Fibroblast of lung (primary cell): ENCODE measurements around the gene AFMID. TPM values are rescaled to one million over a fixed set of nuclear protein-coding genes. Genes with fewer than 3 reads are reported as not detected.

ENCODE experiments used
- DNase-seq, 2 donors: peaks; one replicate each; pipeline versions ENCODE4 v3.0.0 to v3.0.0-alpha.2; 2010; ENCODE audit warnings: low read depth in 2 of 2
- H2AFZ ChIP-seq: 2 replicates; pipeline ENCODE4 v1.5.1; 2012; ENCODE audit warnings: low read length, control low read depth, inconsistent platforms
- H3K27ac ChIP-seq: 2 replicates; pipeline ENCODE4 v1.5.1; 2011; ENCODE audit warnings: low read length, control low read depth; ENCODE audit not compliant: insufficient read depth
- H3K27me3 ChIP-seq: 2 replicates; pipeline ENCODE4 v1.5.1; 2011; ENCODE audit warnings: mild to moderate bottlenecking, low read length; ENCODE audit not compliant: control insufficient read depth, insufficient read depth
- H3K36me3 ChIP-seq: 2 replicates; pipeline ENCODE4 v1.5.1; 2011; ENCODE audit warnings: low read length; ENCODE audit not compliant: control insufficient read depth, insufficient read depth
- H3K4me1 ChIP-seq: 2 replicates; pipeline ENCODE4 v1.5.1; 2011; ENCODE audit warnings: low read length; ENCODE audit not compliant: control insufficient read depth, insufficient read depth; ENCODE audit errors: extremely low read depth
- H3K4me2 ChIP-seq: 2 replicates; pipeline ENCODE4 v1.5.1; 2011; ENCODE audit warnings: low read length, control low read depth; ENCODE audit not compliant: insufficient read depth; ENCODE audit errors: extremely low read depth
- H3K4me3 ChIP-seq, 4 experiments: fragments of 200-600 bp in 1 of 4; sonication (generic) in 1 of 4; replicated peaks in 1 of 4; 2 replicates each; pipeline ENCODE4 v1.5.1; 2011 to 2016; ENCODE audit warnings: low read length in 4 of 4, low read depth in 3 of 4, mild to moderate bottlenecking in 3 of 4, control low read depth in 2 of 4, inconsistent platforms in 1 of 4, mixed read lengths in 1 of 4; ENCODE audit not compliant: insufficient read depth in 1 of 4; ENCODE audit errors: control extremely low read depth in 1 of 4
- H3K79me2 ChIP-seq: 2 replicates; pipeline ENCODE4 v1.5.1; 2012; ENCODE audit warnings: mild to moderate bottlenecking, low read length, inconsistent platforms; ENCODE audit not compliant: control insufficient read depth, insufficient read depth
- H3K9ac ChIP-seq: 2 replicates; pipeline ENCODE4 v1.5.1; 2011; ENCODE audit warnings: mild to moderate bottlenecking, low read length, control low read depth; ENCODE audit not compliant: insufficient read depth
- H3K9me3 ChIP-seq: 2 replicates; pipeline ENCODE4 v1.5.1; 2012; ENCODE audit warnings: low read depth, low read length; ENCODE audit not compliant: control insufficient read depth, insufficient read depth
- H4K20me1 ChIP-seq: 2 replicates; pipeline ENCODE4 v1.5.1; 2011; ENCODE audit warnings: low read length; ENCODE audit not compliant: control insufficient read depth, insufficient read depth; ENCODE audit errors: extremely low read depth
- EZH2 ChIP-seq: IDR thresholded peaks from 2 replicates; pipeline ENCODE4 v1.5.1; 2012; ENCODE audit warnings: low read length, control low read depth, mild to moderate bottlenecking; ENCODE audit errors: missing control alignments
- polyA plus RNA-seq, 2 donors: library from polyadenylated mRNA; depleted of rRNA in 1 of 2; stranded (reverse) in 1 of 2; unstranded in 1 of 2; fragments of >200 nt; gene quantifications; 2 replicates each; pipeline ENCODE4 v1.2.1, GENCODE V29; 2011 to 2012; ENCODE audit warnings: missing spikeins in 1 of 2
- total RNA-seq: library from RNA; depleted of rRNA; stranded (reverse); fragments of >200 nt; gene quantifications from 2 replicates; pipeline ENCODE4 v1.2.1, GENCODE V29; 2014
- TF ChIP-seq, protein P1 (sequence below), 2 donors: IDR thresholded peaks in 1 of 2; conservative IDR thresholded peaks in 1 of 2; 1 replicate in 1 of 2; 2 replicates in 1 of 2; pipeline ENCODE4 v1.5.1; 2011 to 2012; ENCODE audit warnings: low read length in 2 of 2, control low read depth in 1 of 2, inconsistent platforms in 1 of 2, low read depth in 1 of 2, mild to moderate bottlenecking in 1 of 2

Gene AFMID
- total and polyA plus RNA-seq, 2 donors (not counting 1 experiment from before 2014, with no cell fraction given) = 28.1 to 29.2 TPM

DNA sequence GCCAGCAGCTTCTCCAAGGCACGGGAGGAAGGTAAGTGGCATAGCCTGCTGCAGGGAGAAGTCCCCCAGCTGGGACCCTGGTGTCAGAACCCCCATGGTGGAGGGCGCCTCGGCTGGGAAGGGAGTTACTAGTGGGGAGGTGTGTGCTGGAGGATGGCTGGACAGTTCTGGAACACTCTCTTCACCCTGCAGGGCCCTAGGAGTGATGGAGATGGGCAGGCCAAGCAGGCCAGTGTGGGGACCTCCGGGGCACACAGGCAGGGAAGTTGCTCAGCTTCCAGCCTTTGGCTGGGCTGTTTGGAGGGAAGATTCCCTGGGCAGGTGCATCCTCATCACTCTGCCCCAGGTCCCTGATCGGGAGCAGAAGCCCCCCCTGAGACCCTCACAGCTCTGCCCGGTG lies 40.3 kb upstream of the AFMID start:
- Histone ChIP-seq H3K4me1 (peaks cover 21% of the 10 kb centered on the region), H3K9me3 (no peaks in the 10 kb centered on the region), H3K4me2 (no peak overlapping the region), H2AFZ (no peak overlapping the region), H3K4me3 (no peak overlapping the region), H4K20me1 (no peaks in the 10 kb centered on the region), H3K27me3 (no peaks in the 10 kb centered on the region), H3K27ac (no peak overlapping the region), H3K36me3 (no peaks in the 10 kb centered on the region), H3K9ac (no peak overlapping the region), H3K79me2 (no peaks in the 10 kb centered on the region)
- no peak for DNase-seq
- TF ChIP-seq, protein P1, sequence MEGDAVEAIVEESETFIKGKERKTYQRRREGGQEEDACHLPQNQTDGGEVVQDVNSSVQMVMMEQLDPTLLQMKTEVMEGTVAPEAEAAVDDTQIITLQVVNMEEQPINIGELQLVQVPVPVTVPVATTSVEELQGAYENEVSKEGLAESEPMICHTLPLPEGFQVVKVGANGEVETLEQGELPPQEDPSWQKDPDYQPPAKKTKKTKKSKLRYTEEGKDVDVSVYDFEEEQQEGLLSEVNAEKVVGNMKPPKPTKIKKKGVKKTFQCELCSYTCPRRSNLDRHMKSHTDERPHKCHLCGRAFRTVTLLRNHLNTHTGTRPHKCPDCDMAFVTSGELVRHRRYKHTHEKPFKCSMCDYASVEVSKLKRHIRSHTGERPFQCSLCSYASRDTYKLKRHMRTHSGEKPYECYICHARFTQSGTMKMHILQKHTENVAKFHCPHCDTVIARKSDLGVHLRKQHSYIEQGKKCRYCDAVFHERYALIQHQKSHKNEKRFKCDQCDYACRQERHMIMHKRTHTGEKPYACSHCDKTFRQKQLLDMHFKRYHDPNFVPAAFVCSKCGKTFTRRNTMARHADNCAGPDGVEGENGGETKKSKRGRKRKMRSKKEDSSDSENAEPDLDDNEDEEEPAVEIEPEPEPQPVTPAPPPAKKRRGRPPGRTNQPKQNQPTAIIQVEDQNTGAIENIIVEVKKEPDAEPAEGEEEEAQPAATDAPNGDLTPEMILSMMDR (conservative IDR thresholded peaks at IDR 0.05 in 1 of 2, IDR thresholded peaks at IDR 0.05 in 1 of 2; ENCODE audit: low read depth in 1 of 2, low read length in 2 of 2) = no peak
- no peak for TF ChIP-seq EZH2

DNA sequence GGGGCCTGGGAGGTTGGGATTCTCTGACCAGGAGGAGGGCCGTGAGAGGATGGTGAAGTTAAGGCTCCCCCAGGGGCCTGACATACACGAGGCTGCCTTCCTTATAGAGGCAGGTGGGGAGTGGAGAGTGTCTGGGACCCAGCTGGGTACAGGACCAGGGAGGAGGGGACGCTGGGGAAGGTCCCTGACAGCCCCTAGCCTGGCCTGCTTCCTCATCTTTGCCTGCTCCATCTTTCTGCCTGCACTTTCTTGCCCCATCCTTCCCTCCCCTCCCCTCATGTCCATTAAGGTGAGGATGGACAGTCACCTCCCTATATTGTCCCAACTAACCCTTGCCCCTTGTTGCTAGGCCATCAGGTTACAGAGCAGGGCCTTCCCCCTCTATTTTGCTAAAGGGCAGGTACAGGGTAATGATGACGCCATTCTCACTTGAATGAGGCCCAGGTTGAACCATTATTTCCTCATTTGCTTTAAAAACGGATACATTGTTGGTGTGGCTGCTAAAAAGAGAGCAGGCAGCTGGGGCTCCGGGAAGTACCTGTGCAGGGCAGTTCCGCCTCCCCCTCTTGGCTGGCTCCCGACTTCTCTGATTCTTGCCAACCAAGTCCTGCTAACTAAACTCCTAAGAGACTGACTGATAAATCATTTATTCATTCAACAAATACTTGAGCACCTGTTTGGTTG lies 39.7 kb upstream of the AFMID start:
- Histone ChIP-seq H3K4me1 (peaks cover 19% of the 10 kb centered on the region), H3K79me2 (no peaks in the 10 kb centered on the region)
- no peak for DNase-seq

DNA sequence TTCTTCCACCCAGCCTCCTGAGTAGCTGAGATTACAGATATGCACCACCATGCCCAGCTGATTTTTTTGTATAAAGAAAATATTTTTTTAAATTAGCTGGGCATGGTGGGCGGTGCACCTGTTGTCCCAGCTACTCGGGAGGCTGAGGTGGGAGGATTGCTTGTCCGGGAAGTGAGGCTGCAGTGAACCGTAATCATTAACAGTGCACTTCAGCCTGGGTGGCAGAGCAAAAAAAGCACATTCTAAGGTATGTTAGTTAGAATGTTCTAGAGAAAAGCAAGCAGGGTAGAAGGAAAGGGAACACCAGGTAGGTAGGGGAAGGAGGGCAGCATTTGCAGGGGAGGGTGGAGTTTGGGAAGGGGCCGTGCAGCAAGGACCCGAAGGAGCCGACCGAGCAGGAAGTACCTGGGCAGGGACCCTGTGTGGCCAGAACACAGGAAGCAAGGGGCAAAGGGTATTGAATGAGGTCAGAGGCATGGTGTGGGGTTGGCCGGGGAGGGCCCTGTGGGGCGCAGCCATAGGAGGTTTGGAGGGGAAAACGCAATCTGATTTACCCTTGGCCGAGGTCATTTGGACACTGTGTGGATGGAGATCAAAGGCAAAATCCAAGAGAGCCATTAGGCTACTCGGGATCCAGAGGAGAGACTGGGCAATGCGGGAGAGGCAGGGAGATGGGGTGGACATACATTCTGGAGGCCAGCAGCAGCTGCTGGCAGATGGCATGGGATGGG lies 38.7 kb upstream of the AFMID start:
- Histone ChIP-seq H3K4me2 (no peak overlapping the region), H3K9ac (no peak overlapping the region), H3K9me3 (no peaks in the 10 kb centered on the region), H3K79me2 (no peaks in the 10 kb centered on the region), H3K36me3 (no peaks in the 10 kb centered on the region), H3K27me3 (no peaks in the 10 kb centered on the region), H2AFZ (no peak overlapping the region), H3K27ac (no peak overlapping the region), H3K4me1 (peaks cover 19% of the 10 kb centered on the region), H3K4me3 (no peak overlapping the region), H4K20me1 (no peaks in the 10 kb centered on the region)
- DNase-seq = no peak
- TF ChIP-seq EZH2 = no peak
- TF ChIP-seq, protein P1 (conservative IDR thresholded peaks at IDR 0.05 in 1 of 2, IDR thresholded peaks at IDR 0.05 in 1 of 2; ENCODE audit: low read depth in 1 of 2, low read length in 2 of 2) = no peak

More for the DNA sequence above, 39.7 kb upstream of the AFMID start:
- H3K9me3 ChIP-seq = no peaks in the 10 kb centered on the region
- no peaks in the 10 kb centered on the region for H3K36me3 ChIP-seq
- TF ChIP-seq, protein P1 (conservative IDR thresholded peaks at IDR 0.05 in 1 of 2, IDR thresholded peaks at IDR 0.05 in 1 of 2; ENCODE audit: low read depth in 1 of 2, low read length in 2 of 2) = no peak
- no peak for TF ChIP-seq EZH2
- no peak overlapping the region for H3K27ac ChIP-seq
- H3K4me2 ChIP-seq = no peak overlapping the region
- H4K20me1 ChIP-seq = no peaks in the 10 kb centered on the region
- no peak overlapping the region for H3K9ac ChIP-seq
- no peak overlapping the region for H2AFZ ChIP-seq
- no peak overlapping the region for H3K4me3 ChIP-seq
- H3K27me3 ChIP-seq = no peaks in the 10 kb centered on the region
